Erythroblast (primary cell): ENCODE measurements around the gene MYBPH.

Experiments
- GATA1 ChIP-seq: IDR thresholded peaks from 2 replicates; pipeline ENCODE4 v1.6.1; 2011; ENCODE audit warnings: low read depth, mild to moderate bottlenecking, control low read depth, low read length, moderate library complexity
- POLR2A ChIP-seq: IDR thresholded peaks from 2 replicates; pipeline ENCODE4 v1.6.1; 2011; ENCODE audit warnings: mild to moderate bottlenecking, low read length

GRCh38 chr1:203199816-203200571 is 24.4 kb upstream of the MYBPH start:
- TF ChIP-seq POLR2A (no peak), GATA1 (no peak)
